ENCODE results near the gene SPATA16.

GRCh38 chr3:172914854-172915253 is 226.2 kb downstream of the SPATA16 start:
- TF ChIP-seq CTCF (IDR thresholded peaks at IDR 0.05) (no peak), POLR2A (IDR thresholded peaks at IDR 0.05) (no peak)

All from thyroid gland (tissue), 4 donors.